PC-3 (cell line): Measurements from ENCODE around the gene CYP4V2.

Experiments used
- EZH2 ChIP-seq: fragments of 300-600 bp; sonication (generic); IDR thresholded peaks from one replicate; pipeline ENCODE4 v1.6.1; 2017; ENCODE audit warnings: antibody characterized with exemption, mild to moderate bottlenecking, low read length; ENCODE audit not compliant: unreplicated experiment
- EZH2phosphoT487 ChIP-seq: fragments of 300-600 bp; sonication (generic); IDR thresholded peaks from 2 replicates; pipeline ENCODE4 v1.6.1; 2018; ENCODE audit warnings: mild to moderate bottlenecking, antibody characterized with exemption, low read length, borderline replicate concordance
- TF ChIP-seq, protein P1 (sequence below): fragments of 300-600 bp; sonication (generic); conservative IDR thresholded peaks from 2 replicates; pipeline ENCODE4 v1.5.1; 2017; ENCODE audit warnings: antibody characterized with exemption, low read depth, mild to moderate bottlenecking, low read length

DNA sequence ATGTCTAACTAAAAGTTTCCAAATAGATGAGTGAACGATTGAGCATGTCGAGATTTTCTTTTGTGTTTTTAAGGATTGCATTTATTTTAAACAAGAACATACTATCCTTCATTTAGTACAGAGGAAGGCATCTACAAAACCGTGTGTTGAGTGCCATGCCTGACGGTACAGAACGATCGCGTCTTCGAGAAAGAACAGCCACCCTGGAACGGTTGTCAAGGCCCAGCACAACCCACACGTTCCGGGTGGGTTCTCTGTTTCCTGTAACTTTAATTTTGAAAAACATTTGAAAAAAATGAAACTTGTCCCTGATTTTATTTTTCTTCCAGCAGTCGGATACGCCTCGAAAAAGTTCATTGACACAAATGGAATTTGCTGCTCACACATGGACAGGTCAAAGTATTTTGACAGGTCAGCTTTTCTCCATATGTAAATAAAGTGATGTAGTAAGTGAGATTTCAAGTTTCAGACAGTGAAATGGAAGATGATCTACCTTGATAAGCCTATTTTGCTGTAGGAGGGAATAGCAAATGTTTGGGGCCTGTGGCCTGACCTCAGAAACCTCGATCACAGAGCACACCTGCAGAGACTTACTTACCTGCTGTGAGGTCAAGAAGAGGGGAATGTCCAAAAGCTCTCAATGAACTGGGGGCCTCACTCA lies 24.4 kb upstream of the CYP4V2 start:
- TF ChIP-seq, protein P1, sequence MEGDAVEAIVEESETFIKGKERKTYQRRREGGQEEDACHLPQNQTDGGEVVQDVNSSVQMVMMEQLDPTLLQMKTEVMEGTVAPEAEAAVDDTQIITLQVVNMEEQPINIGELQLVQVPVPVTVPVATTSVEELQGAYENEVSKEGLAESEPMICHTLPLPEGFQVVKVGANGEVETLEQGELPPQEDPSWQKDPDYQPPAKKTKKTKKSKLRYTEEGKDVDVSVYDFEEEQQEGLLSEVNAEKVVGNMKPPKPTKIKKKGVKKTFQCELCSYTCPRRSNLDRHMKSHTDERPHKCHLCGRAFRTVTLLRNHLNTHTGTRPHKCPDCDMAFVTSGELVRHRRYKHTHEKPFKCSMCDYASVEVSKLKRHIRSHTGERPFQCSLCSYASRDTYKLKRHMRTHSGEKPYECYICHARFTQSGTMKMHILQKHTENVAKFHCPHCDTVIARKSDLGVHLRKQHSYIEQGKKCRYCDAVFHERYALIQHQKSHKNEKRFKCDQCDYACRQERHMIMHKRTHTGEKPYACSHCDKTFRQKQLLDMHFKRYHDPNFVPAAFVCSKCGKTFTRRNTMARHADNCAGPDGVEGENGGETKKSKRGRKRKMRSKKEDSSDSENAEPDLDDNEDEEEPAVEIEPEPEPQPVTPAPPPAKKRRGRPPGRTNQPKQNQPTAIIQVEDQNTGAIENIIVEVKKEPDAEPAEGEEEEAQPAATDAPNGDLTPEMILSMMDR, result no peak
- TF ChIP-seq EZH2 (no peak), EZH2phosphoT487 (no peak)
